Keratinocyte (primary cell): ENCODE data around the gene TMEM163. TPM values are rescaled to one million over a fixed set of nuclear protein-coding genes. Genes with fewer than 3 reads are reported as not detected.
"Not testable (repeated sequence)": the region's sequence is repeated elsewhere in the genome, so short reads cannot be mapped to it uniquely, and the experiment has no call there.

Experiments
- DNase-seq: peaks from one replicate; pipeline ENCODE4 v3.0.0-alpha.2; 2011; ENCODE audit warnings: low read depth, missing footprints, low spot score
- FAIRE-seq: peaks from 2 replicates; lab custom pipeline; 2011; peaks lifted over from hg19 to GRCh38; lab: Jason Lieb, UNC
- H2AFZ ChIP-seq: 2 replicates; pipeline ENCODE4 v1.6.0; 2012; ENCODE audit warnings: low read length, control low read depth, inconsistent platforms; ENCODE audit not compliant: control insufficient read depth
- H3K27ac ChIP-seq: 2 replicates; pipeline ENCODE4 v1.5.1; 2011; ENCODE audit warnings: low read length; ENCODE audit not compliant: control insufficient read depth, insufficient read depth
- H3K27me3 ChIP-seq: 3 replicates; pipeline ENCODE4 v1.6.0; 2011; ENCODE audit warnings: low read length; ENCODE audit not compliant: control insufficient read depth, insufficient read depth; ENCODE audit errors: extremely low read depth
- H3K36me3 ChIP-seq, 2 experiments: 2 replicates in 1 of 2; 3 replicates in 1 of 2; pipeline ENCODE4 v1.5.1; 2011; ENCODE audit warnings: low read length in 2 of 2, mild to moderate bottlenecking in 1 of 2; ENCODE audit not compliant: control insufficient read depth in 2 of 2, insufficient read depth in 2 of 2; ENCODE audit errors: extremely low read depth in 1 of 2
- H3K4me1 ChIP-seq: 3 replicates; pipeline ENCODE4 v1.5.1; 2011; ENCODE audit warnings: low read length; ENCODE audit not compliant: control insufficient read depth, insufficient read depth; ENCODE audit errors: extremely low read depth
- H3K4me2 ChIP-seq: 3 replicates; pipeline ENCODE4 v1.6.0; 2011; ENCODE audit warnings: low read depth, low read length; ENCODE audit not compliant: control insufficient read depth, insufficient read depth; ENCODE audit errors: extremely low read depth
- H3K4me3 ChIP-seq, 3 experiments: fragments of 200-600 bp in 1 of 3; sonication (generic) in 1 of 3; 2 replicates in 2 of 3; 3 replicates in 1 of 3; pipeline ENCODE4 v1.5.1; 2011 to 2016; ENCODE audit warnings: low read length in 3 of 3, mild to moderate bottlenecking in 3 of 3, control low read depth in 2 of 3, inconsistent platforms in 1 of 3, low read depth in 1 of 3, mixed read lengths in 1 of 3, mixed run types in 1 of 3, moderate library complexity in 1 of 3; ENCODE audit not compliant: control insufficient read depth in 2 of 3, insufficient read depth in 2 of 3; ENCODE audit errors: extremely low read depth in 1 of 3
- H3K79me2 ChIP-seq: 2 replicates; pipeline ENCODE4 v1.6.0; 2012; ENCODE audit warnings: low read length; ENCODE audit not compliant: control insufficient read depth, insufficient read depth
- H3K9ac ChIP-seq: 3 replicates; pipeline ENCODE4 v1.6.0; 2011; ENCODE audit warnings: low read length; ENCODE audit not compliant: control insufficient read depth, insufficient read depth; ENCODE audit errors: extremely low read depth
- H3K9me1 ChIP-seq: 3 replicates; pipeline ENCODE4 v1.6.0; 2011; ENCODE audit warnings: low read length; ENCODE audit not compliant: control insufficient read depth, insufficient read depth; ENCODE audit errors: extremely low read depth
- H3K9me3 ChIP-seq: 2 replicates; pipeline ENCODE4 v1.5.1; 2012; ENCODE audit warnings: low read depth, low read length; ENCODE audit not compliant: control insufficient read depth
- H4K20me1 ChIP-seq: 3 replicates; pipeline ENCODE4 v1.6.0; 2011; ENCODE audit warnings: low read length; ENCODE audit not compliant: control insufficient read depth, insufficient read depth; ENCODE audit errors: extremely low read depth
- CTCF ChIP-seq, 3 experiments: IDR thresholded peaks in 1 of 3; conservative IDR thresholded peaks in 1 of 3; optimal IDR thresholded peaks in 1 of 3; 2 replicates in 2 of 3; 3 replicates in 1 of 3; pipeline versions ENCODE3 to v1.5.1; 2011; ENCODE audit warnings: low read length in 3 of 3, mild to moderate bottlenecking in 3 of 3, moderate library complexity in 2 of 3, control low read depth in 1 of 3, inconsistent platforms in 1 of 3; ENCODE audit not compliant: insufficient read depth in 2 of 3; ENCODE audit errors: extremely low read depth in 1 of 3
- EZH2 ChIP-seq: IDR thresholded peaks from one replicate; pipeline ENCODE4 v1.6.1; 2012; ENCODE audit warnings: inconsistent platforms, mild to moderate bottlenecking, low read length, moderate library complexity
- dilution Hi-C: fragments of 300-500 bp; cut with MboI; formaldehyde crosslinking; loops from one replicate; pipeline ENCODE4 v1.7.0; 2020; ENCODE audit warnings: low sequenced_read_pairs; ENCODE audit not compliant: extremely low pct_ligation_motif_present
- polyA plus RNA-seq, 5 experiments: library from polyadenylated mRNA; depleted of rRNA in 3 of 5; stranded (reverse) in 3 of 5; stranded (forward) in 1 of 5; unstranded in 1 of 5; fragments of >200 nt; gene quantifications; 1 replicate in 1 of 5; 2 replicates in 3 of 5; 3 replicates in 1 of 5; pipeline versions ENCODE4 v1.2.1 to v1.2.3, GENCODE V29; 2011 to 2012; ENCODE audit warnings: missing spikeins in 2 of 5, low read depth in 1 of 5, low replicate concordance in 1 of 5

TMEM163 gene
- polyA plus RNA-seq, 1 donor (not counting 4 experiments of a cell fraction or from before 2014, with no cell fraction given) = not detected

- Histone ChIP-seq H4K20me1 (no peaks in the 10 kb centered on the region), H3K4me2 (no peak overlapping the region), H3K9me1 (no peaks in the 10 kb centered on the region), H3K4me3 (no peak overlapping the region), H3K36me3 (no peaks in the 10 kb centered on the region), H2AFZ (no peak overlapping the region), H3K4me1 (no peaks in the 10 kb centered on the region), H3K27ac (no peak overlapping the region), H3K9me3 (peaks cover 5% of the 10 kb centered on the region), H3K27me3 (no peaks in the 10 kb centered on the region), H3K9ac (no peak overlapping the region), H3K79me2 (no peaks in the 10 kb centered on the region)
- no peak for DNase-seq
- dilution Hi-C loops = no loop called here
- TF ChIP-seq CTCF (optimal IDR thresholded peaks at IDR 0.05 in 1 of 3, IDR thresholded peaks at IDR 0.05 in 1 of 3, conservative IDR thresholded peaks at IDR 0.05 in 1 of 3; ENCODE audit: extremely low read depth in 1 of 3, insufficient read depth in 2 of 3, low read length in 3 of 3) = no peak
- TF ChIP-seq EZH2 = no peak
- no peak for FAIRE-seq
Measured at GRCh38 chr2:134590679-134591078, 128.1 kb downstream of the TMEM163 start.

GRCh38 chr2:134589171-134590083, 129.4 kb downstream of the TMEM163 start:
- H2AFZ ChIP-seq, H3K4me3 ChIP-seq, H3K9ac ChIP-seq, H3K79me2 ChIP-seq, DNase-seq, dilution Hi-C loops, H4K20me1 ChIP-seq, H3K36me3 ChIP-seq, H3K27ac ChIP-seq, H3K27me3 ChIP-seq, H3K4me1 ChIP-seq, H3K4me2 ChIP-seq, FAIRE-seq, H3K9me3 ChIP-seq, H3K9me1 ChIP-seq: not testable (repeated sequence)
